HepG2 (cell line): Measurements from ENCODE around the gene SCN7A. TPM values are rescaled to one million over a fixed set of nuclear protein-coding genes. Genes with fewer than 3 reads are reported as not detected.

ENCODE experiments used
- ATAC-seq: fragments of 200-7000 bp; cut with Tn5 transposase; 3 replicates; pipeline ENCODE4 v1.9.1; 2020; ENCODE audit warnings: mild to moderate bottlenecking, moderate library complexity
- BruUV-seq: library from RNA; stranded (reverse); fragments of 400-500 nt; replicated peaks from 2 replicates; lab custom pipeline; 2021; lab: Mats Ljungman, UMichigan
- CTCF ChIA-PET: fragments of 300-600 bp; formaldehyde crosslinking; extraction: SDS; loops from one replicate; lab custom pipeline; 2021; ENCODE audit warnings: low total read pairs, inconsistent platforms, low intra/inter-chr PET ratio; lab: Yijun Ruan, JAX
- POLR2A ChIA-PET: fragments of 350-600 bp; sonication (Branson Sonifier 250); formaldehyde crosslinking; loops from one replicate; lab custom pipeline; 2020; ENCODE audit warnings: antibody characterized with exemption, inconsistent platforms; lab: Yijun Ruan, JAX
- DNase-seq: peaks from one replicate; pipeline ENCODE4 v3.0.0-alpha.2; 2015; ENCODE audit warnings: low spot score
- FAIRE-seq: peaks from 3 replicates; lab custom pipeline; 2011; peaks lifted over from hg19 to GRCh38; lab: Jason Lieb, UNC
- H2AFZ ChIP-seq: one replicate; pipeline ENCODE4 v1.6.1; 2011; ENCODE audit warnings: low read length, inconsistent platforms
- H3K27ac ChIP-seq: fragments of 300-600 bp; 3 replicates; pipeline ENCODE4 v1.8.0; 2011; ENCODE audit warnings: mixed run types, mild to moderate bottlenecking, mixed read lengths, low read length, inconsistent platforms; ENCODE audit not compliant: insufficient read depth; ENCODE audit errors: extremely low read length
- H3K27me3 ChIP-seq, 2 experiments: fragments of 200-600 bp in 1 of 2; 2 replicates in 1 of 2; 3 replicates in 1 of 2; pipeline versions ENCODE4 v1.6.0 to v1.8.0; 2011; ENCODE audit warnings: low read length in 2 of 2, mild to moderate bottlenecking in 2 of 2, moderate library complexity in 2 of 2, inconsistent platforms in 1 of 2; ENCODE audit not compliant: insufficient read depth in 2 of 2, control insufficient read depth in 1 of 2
- H3K36me3 ChIP-seq, 2 experiments: fragments of 200-600 bp in 1 of 2; replicated peaks in 1 of 2; 2 replicates in 1 of 2; 3 replicates in 1 of 2; pipeline versions ENCODE4 v1.5.1 to v1.8.0; 2011; ENCODE audit warnings: low read length in 2 of 2, inconsistent platforms in 1 of 2; ENCODE audit not compliant: insufficient read depth in 2 of 2, control insufficient read depth in 1 of 2
- H3K4me1 ChIP-seq: 2 replicates; pipeline ENCODE4 v1.5.1; 2012; ENCODE audit warnings: low read length, inconsistent platforms; ENCODE audit not compliant: insufficient read depth
- H3K4me2 ChIP-seq: 2 replicates; pipeline ENCODE4 v1.6.0; 2011; ENCODE audit warnings: low read depth, low read length, inconsistent platforms
- H3K4me3 ChIP-seq, 3 experiments: fragments of 200-600 bp in 1 of 3; sonication (generic), shearing (Covaris generic) in 1 of 3; replicated peaks in 1 of 3; 2 replicates each; pipeline ENCODE4 v1.5.1; 2011 to 2016; ENCODE audit warnings: low read length in 3 of 3, inconsistent platforms in 2 of 3, low read depth in 2 of 3, mild to moderate bottlenecking in 2 of 3, control low read depth in 1 of 3, mixed read lengths in 1 of 3; ENCODE audit not compliant: insufficient read depth in 1 of 3
- H3K79me2 ChIP-seq: one replicate; pipeline ENCODE4 v1.6.1; 2011; ENCODE audit warnings: low read length, inconsistent platforms; ENCODE audit not compliant: insufficient read depth
- H3K9ac ChIP-seq: 2 replicates; pipeline ENCODE4 v1.6.0; 2011; ENCODE audit warnings: mild to moderate bottlenecking, low read depth, low read length, inconsistent platforms; ENCODE audit not compliant: insufficient read depth
- H3K9me3 ChIP-seq: 2 replicates; pipeline ENCODE4 v1.5.1; 2012; ENCODE audit warnings: mild to moderate bottlenecking, low read length
- H4K20me1 ChIP-seq: 2 replicates; pipeline ENCODE4 v1.6.0; 2011; ENCODE audit warnings: inconsistent platforms, mild to moderate bottlenecking, low read length, moderate library complexity; ENCODE audit not compliant: insufficient read depth
- CEBPZ ChIP-seq: IDR thresholded peaks from 2 replicates; pipeline ENCODE4 v1.6.1; 2012; ENCODE audit warnings: low read length, improper control_type of control experiment
- CENPT ChIP-seq: sonication (generic); formaldehyde crosslinking; IDR thresholded peaks from 2 replicates; pipeline ENCODE4 v1.8.0; 2022; ENCODE audit warnings: low read depth, mild to moderate bottlenecking, moderate library complexity, missing genetic modification reagents
- PCBP2 ChIP-seq: fragments of 200-400 bp; formaldehyde crosslinking; optimal IDR thresholded peaks from 2 replicates; pipeline ENCODE3; 2018; ENCODE audit warnings: low read length, low read depth; ENCODE audit not compliant: poor library complexity, severe bottlenecking
- RBM39 ChIP-seq: fragments of 200-400 bp; formaldehyde crosslinking; IDR thresholded peaks from one replicate; pipeline ENCODE4 v1.6.1; 2018; ENCODE audit warnings: antibody characterized with exemption, mild to moderate bottlenecking, low read depth, low read length; ENCODE audit not compliant: poor library complexity, severe bottlenecking
- ZNF30 ChIP-seq: sonication (generic); formaldehyde crosslinking; IDR thresholded peaks from 2 replicates; pipeline ENCODE4 v1.5.0; 2020; ENCODE audit warnings: mild to moderate bottlenecking, missing genetic modification reagents
- in situ Hi-C: cut with HindIII; loops from 2 replicates; pipeline ENCODE4 v1.10.0; 2017; ENCODE audit warnings: low pct_unique_long_range_greater_than_20kb; ENCODE audit not compliant: extremely low pct_ligation_motif_present
- intact Hi-C: fragments of 100-400 bp; cut with micrococcal nuclease; formaldehyde crosslinking; loops from one replicate; pipeline ENCODE4 v1.10.0; 2022; ENCODE audit not compliant: unreplicated experiment
- polyA plus RNA-seq, 8 experiments: library from polyadenylated mRNA; depleted of rRNA in 3 of 8; stranded (reverse) in 7 of 8; unstranded in 1 of 8; fragments of >200 nt; fragmentation: Illumina TruSeq in 4 of 8; extraction: Trizol in 4 of 8; gene quantifications; 2 replicates each; pipeline versions ENCODE4 v1.2.1 to v1.2.3, GENCODE V29; 2011 to 2016; ENCODE audit warnings: low read depth in 4 of 8, missing spikeins in 1 of 8, mixed read lengths in 1 of 8; ENCODE audit not compliant: insufficient read depth in 1 of 8
- total RNA-seq, 5 experiments: library from RNA; depleted of rRNA; stranded (reverse); fragments of >200 nt; fragmentation: Illumina TruSeq; extraction: Trizol; gene quantifications; 2 replicates each; pipeline ENCODE4 v1.2.3, GENCODE V29; 2016; ENCODE audit warnings: low read depth in 1 of 5

SCN7A gene
- total and polyA plus RNA-seq, 2 of the 13 experiments (the other 11 are each of a cell fraction or from before 2014, with no cell fraction given): 0.01 TPM; not detected in 1

GRCh38 chr2:166517533-166518061 lies 23.5 kb upstream of the SCN7A start:
- no peak for ATAC-seq
- no TSS peak for BruUV-seq
- Histone ChIP-seq H3K79me2 (no peaks in the 10 kb centered on the region), H3K27ac (no peak overlapping the region), H3K36me3 (no peaks in the 10 kb centered on the region), H3K4me2 (no peak overlapping the region), H3K4me3 (no peak overlapping the region), H3K9me3 (no peaks in the 10 kb centered on the region), H3K27me3 (no peaks in the 10 kb centered on the region), H2AFZ (no peak overlapping the region), H4K20me1 (no peaks in the 10 kb centered on the region)
- intact Hi-C loops (loop anchor here (2.0 to 5.0 kb wide), 2 partner anchors 100 to 339 kb away; no protein-coding TSS in a partner anchor), in situ Hi-C loops (no loop called here)
- no peak for DNase-seq
- POLR2A ChIA-PET: no interaction called here
- FAIRE-seq: no peak
- no peak for TF ChIP-seq ZNF30 (CRISPR knock-in tag)
- TF ChIP-seq CEBPZ: no peak
- TF ChIP-seq CENPT: no peak
- TF ChIP-seq PCBP2: no peak
- TF ChIP-seq RBM39: no peak
- TF ChIP-seq, all 625 proteins: peak for 0
- Histone ChIP-seq H3K4me1 (no peaks in the 10 kb centered on the region), H3K9ac (no peak overlapping the region)
- CTCF ChIA-PET: interaction anchor here (1.9 kb wide), 1 partner anchor 156 kb away, joined by 9 read pairs; no protein-coding TSS in a partner anchor
